Subcutaneous adipose tissue (tissue), 4 donors: Measurements from ENCODE around the gene KCNK16. TPM values are rescaled to one million over a fixed set of nuclear protein-coding genes. Genes with fewer than 3 reads are reported as not detected.

Source experiments
- CTCF ChIP-seq: fragments of 450-650 bp; IDR thresholded peaks from one replicate; pipeline ENCODE4 v1.5.1; 2016; ENCODE audit warnings: low read depth, mild to moderate bottlenecking, control low read depth, antibody characterized with exemption, moderate library complexity
- total RNA-seq, 4 donors: library from RNA; depleted of rRNA; stranded (reverse); fragments of >200 nt; gene quantifications; one replicate each; pipeline ENCODE4 v1.1.0, GENCODE V29; 2016

The KCNK16 gene
- total RNA-seq, 4 donors from 2014 or later = not detected

- no peak for TF ChIP-seq CTCF
Observed at GRCh38 chr6:39282774-39283173, 39.7 kb downstream of the KCNK16 start.

DNA sequence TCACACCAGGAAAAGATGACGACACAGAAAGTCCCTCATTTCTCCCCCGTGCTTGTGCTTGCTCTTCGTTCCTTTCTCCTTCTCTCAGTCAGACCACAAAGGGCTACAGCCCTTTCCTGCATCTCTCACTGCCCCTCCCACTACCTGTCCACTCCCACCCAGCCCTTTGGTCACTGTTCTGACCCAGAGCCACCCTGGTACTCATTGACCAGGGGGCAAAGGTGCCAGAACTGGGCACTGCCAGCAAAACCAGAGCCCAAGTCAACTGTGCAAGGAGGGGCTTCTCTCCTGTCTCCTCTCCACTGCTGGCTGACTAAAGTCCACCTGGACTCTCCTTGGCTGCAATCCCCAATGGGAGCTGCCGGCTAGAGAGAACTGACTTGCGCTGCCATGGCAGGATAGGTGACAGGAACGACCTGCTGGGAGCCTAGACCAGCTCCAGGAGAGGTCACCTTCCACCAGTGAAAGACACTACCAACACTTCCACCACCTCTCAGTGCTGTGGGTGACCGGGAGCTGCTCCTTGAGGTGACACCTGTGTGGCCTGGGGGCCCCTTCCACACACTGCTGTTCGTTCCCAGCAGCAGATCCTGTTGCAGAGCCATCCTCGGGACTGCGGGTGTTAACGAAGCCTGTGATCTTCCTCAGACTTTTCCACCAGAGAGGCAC, 41.1 kb downstream of the KCNK16 start:
- no peak for TF ChIP-seq CTCF

DNA sequence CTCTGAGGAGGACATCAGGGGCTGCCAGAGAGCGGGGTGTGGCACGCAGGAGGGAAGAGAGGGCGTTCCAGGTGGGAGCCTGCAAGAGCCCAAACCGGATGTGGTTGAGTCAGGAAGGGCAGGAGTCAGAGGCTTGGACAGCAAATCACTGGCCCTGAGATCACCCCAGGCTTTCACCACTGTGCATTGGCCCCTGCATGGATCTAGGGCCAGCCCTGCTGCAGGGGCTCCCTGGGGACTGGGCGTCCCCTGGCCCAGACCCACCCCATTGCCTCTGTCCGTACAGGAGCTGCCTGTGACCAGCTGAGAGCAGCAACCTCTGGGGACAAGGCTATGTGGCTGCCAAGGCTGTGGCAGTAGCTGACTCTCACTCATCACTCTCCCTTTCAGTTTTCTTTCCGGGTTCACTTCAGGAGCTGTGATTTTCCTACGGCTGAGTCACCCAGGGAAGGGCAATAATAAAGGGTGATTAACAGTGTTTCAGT, 42.2 kb downstream of the KCNK16 start:
- no peak for TF ChIP-seq CTCF

- no peak for TF ChIP-seq CTCF
Observed at GRCh38 chr6:39279539-39279938, 43.0 kb downstream of the KCNK16 start.

- TF ChIP-seq CTCF = no peak
Observed at GRCh38 chr6:39276379-39276995, 46.0 kb downstream of the KCNK16 start.

DNA sequence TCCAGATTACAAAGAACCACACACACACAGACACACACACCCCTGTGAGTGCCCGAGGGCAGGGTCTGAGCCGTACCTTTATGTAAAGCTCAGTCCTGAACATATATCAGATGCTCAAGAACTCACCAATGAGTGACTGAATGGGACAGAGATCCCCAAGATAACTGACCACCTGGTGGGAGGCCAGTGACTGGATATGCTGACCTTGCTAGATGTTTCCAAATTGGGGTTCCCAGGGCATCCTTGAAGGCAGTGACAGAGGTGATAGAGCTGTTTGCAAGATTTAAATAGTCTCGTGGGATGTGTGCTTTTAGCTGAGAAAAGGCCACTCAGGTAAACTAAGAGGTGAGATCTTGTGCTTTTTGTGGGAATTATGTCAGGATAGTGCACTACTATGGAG, 47.6 kb downstream of the KCNK16 start:
- no peak for TF ChIP-seq CTCF

DNA sequence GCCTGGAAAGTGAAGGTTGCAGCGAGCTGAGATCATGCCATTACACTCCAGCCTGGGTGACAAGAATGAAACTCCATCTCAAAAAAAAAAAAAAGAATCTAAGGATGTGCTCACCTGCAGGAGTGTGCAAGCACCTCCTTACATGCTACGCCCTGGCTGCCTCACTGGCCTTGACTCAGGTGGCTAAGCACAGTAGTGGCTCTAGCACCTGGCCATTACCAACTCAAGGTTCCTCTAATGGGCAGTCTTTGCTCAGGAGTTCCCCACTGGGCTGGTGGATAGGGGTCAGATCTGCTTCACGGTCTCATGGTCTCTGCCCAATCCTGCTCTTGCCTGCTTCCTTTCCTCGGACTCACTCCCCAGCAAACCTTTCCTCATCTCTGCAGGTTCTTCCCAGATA, 48.0 kb downstream of the KCNK16 start:
- TF ChIP-seq CTCF = no peak
